Neutrophil (primary cell): ENCODE data around the gene PLEK2.

Source experiments
- H3K27ac ChIP-seq: fragments of 200-600 bp; sonication (generic); 2 replicates; pipeline ENCODE4 v1.5.1; 2016; ENCODE audit warnings: mild to moderate bottlenecking, moderate library complexity
- H3K27me3 ChIP-seq: fragments of 200-600 bp; sonication (generic); 2 replicates; pipeline ENCODE4 v1.6.0; 2016; ENCODE audit warnings: mild to moderate bottlenecking
- H3K36me3 ChIP-seq: fragments of 200-600 bp; sonication (generic); 2 replicates; pipeline ENCODE4 v1.5.1; 2017
- H3K4me1 ChIP-seq, 2 experiments: fragments of 200-600 bp in 1 of 2; sonication (generic) in 1 of 2; 1 replicate in 1 of 2; 2 replicates in 1 of 2; pipeline versions ENCODE4 v1.5.1 to v1.6.1; 2013 to 2016; ENCODE audit warnings: low read depth in 1 of 2, low read length in 1 of 2, mild to moderate bottlenecking in 1 of 2, moderate library complexity in 1 of 2; ENCODE audit not compliant: control insufficient read depth in 1 of 2, insufficient read depth in 1 of 2
- H3K4me3 ChIP-seq, 2 experiments: fragments of 200-600 bp in 1 of 2; sonication (generic) in 1 of 2; 1 replicate in 1 of 2; 2 replicates in 1 of 2; pipeline ENCODE4 v1.5.1; 2013 to 2016; ENCODE audit warnings: low read depth in 1 of 2, low read length in 1 of 2, mild to moderate bottlenecking in 1 of 2, moderate library complexity in 1 of 2
- H3K9me3 ChIP-seq: fragments of 200-600 bp; sonication (generic); 2 replicates; pipeline ENCODE4 v1.5.1; 2016
- CTCF ChIP-seq: fragments of 200-600 bp; sonication (generic); IDR thresholded peaks from 2 replicates; pipeline ENCODE4 v1.5.1; 2016; ENCODE audit warnings: antibody characterized with exemption

PLEK2 gene

DNA sequence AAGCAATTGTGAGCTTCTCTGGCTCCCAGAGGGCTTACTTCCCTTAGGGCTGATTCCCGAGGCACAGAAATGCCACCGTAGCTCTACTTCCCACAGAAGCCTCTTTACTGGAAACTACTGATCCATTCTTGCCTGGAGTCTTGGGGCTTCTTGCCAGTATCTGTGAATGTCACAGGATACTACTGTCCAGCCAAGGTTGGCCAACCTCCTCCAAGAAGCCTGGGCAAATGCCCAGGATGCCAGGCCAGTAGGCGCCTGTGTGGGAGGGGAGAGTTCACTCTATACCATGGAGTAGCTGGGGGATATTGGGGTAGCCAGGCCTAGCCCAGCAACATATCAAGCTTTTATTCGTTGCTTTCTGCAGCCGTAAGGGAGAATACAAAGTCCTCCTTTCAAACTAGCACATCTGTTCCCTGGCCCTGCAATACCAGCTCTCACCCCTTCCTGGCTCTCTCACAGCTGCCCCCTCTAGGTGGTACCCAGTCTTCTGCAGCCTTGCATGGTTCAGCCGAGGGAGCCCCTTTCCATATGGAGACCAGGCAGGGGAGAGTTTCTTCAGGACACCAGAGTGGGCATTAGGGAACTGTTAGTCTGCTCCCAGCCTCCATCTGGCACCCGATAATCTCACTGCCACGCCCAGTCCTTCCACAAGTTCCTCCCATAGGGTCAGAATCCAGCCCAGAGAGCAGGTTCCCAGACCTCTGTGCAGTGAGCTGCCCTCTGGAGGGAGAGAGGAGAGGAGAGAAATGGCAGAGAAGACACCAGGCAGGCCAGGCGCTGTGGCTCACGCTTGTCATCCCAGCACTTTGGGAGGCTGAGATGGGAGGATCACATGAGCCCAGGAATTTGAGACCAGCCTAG is 24.3 kb upstream of the PLEK2 start:
- no peak overlapping the region for H3K4me3 ChIP-seq
- no peaks in the 10 kb centered on the region for H3K4me1 ChIP-seq
- TF ChIP-seq CTCF = no peak
- peaks cover 11% of the 10 kb centered on the region for H3K27me3 ChIP-seq
- no peaks in the 10 kb centered on the region for H3K9me3 ChIP-seq
- no peak overlapping the region for H3K27ac ChIP-seq
- no peaks in the 10 kb centered on the region for H3K36me3 ChIP-seq

DNA sequence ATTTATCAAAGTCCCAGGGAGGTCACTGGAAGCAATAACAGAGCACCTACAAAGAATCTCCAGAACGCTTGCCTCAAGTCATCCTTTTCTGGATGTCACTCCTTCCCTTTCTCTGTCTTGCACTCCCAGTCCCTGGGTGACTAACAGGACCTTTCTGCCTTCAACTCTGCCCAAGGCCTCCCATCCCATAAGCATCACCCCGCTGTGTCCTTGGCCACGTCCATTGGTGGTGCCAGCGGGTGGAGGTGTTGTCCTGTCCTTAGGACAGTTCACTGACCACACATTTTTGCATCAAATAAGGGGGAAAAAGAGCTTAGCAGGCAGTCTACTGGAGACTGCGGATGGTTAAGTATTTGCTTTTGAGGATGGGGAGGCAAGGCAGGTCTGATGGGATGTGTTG is 23.6 kb upstream of the PLEK2 start:
- H3K4me3 ChIP-seq = no peak overlapping the region
- no peaks in the 10 kb centered on the region for H3K9me3 ChIP-seq
- no peaks in the 10 kb centered on the region for H3K36me3 ChIP-seq
- H3K4me1 ChIP-seq = no peaks in the 10 kb centered on the region
- peaks cover 11% of the 10 kb centered on the region for H3K27me3 ChIP-seq
- no peak for TF ChIP-seq CTCF
- no peak overlapping the region for H3K27ac ChIP-seq

- no peaks in the 10 kb centered on the region for H3K9me3 ChIP-seq
- no peaks in the 10 kb centered on the region for H3K36me3 ChIP-seq
- TF ChIP-seq CTCF = no peak
These were observed 20.1 kb upstream of the PLEK2 start for GRCh38 chr14:67432050-67432564.

GRCh38 chr14:67429510-67430205 is 17.7 kb upstream of the PLEK2 start:
- H3K27ac ChIP-seq = no peak overlapping the region
- H3K4me3 ChIP-seq = no peak overlapping the region
- peaks cover 29% of the 10 kb centered on the region for H3K27me3 ChIP-seq
- H3K9me3 ChIP-seq = no peaks in the 10 kb centered on the region
- H3K36me3 ChIP-seq = no peaks in the 10 kb centered on the region
- TF ChIP-seq CTCF = no peak
- H3K4me1 ChIP-seq = no peaks in the 10 kb centered on the region

More at GRCh38 chr14:67432050-67432564, 20.1 kb upstream of the PLEK2 start:
- Histone ChIP-seq H3K27ac (no peak overlapping the region), H3K4me1 (no peaks in the 10 kb centered on the region), H3K27me3 (peaks cover 14% of the 10 kb centered on the region), H3K4me3 (no peak overlapping the region)

DNA sequence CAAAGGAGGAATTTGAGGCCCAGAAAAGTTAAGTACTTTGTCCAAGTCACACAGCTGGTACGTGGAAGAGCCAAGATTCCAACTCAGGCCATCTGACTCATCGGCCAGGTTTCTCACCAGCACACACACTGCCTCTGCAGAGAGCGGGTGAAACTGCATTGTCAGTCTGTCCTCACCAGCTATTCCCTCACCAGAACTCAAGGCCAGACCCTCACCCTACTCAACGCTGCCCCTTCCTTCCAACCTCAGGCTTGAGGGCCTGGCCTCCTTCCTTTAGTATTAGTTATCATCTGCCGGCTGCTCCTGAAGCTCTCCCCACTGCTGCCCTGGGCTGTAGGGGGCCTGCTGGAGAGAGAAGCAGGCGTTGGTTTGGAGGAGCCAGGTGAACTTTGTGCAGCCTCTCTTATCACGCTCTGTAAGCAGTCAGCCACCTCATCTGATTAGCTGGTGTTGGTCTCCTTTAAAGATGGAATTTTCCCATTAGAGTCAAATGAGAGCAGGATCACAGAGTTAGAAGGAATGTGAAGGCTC is 16.6 kb upstream of the PLEK2 start:
- H3K27me3 ChIP-seq = peaks cover 37% of the 10 kb centered on the region
- no peak overlapping the region for H3K27ac ChIP-seq
- H3K4me3 ChIP-seq = no peak overlapping the region
- H3K4me1 ChIP-seq = peaks cover 0 to 2% of the 10 kb centered on the region in 2 experiments
- no peaks in the 10 kb centered on the region for H3K36me3 ChIP-seq
- no peak for TF ChIP-seq CTCF
- no peaks in the 10 kb centered on the region for H3K9me3 ChIP-seq
